ENCODE data around the gene TRAF4.
"Not testable (repeated sequence)": the region's sequence is repeated elsewhere in the genome, so short reads cannot be mapped to it uniquely, and the experiment has no call there.

TRAF4 gene

DNA sequence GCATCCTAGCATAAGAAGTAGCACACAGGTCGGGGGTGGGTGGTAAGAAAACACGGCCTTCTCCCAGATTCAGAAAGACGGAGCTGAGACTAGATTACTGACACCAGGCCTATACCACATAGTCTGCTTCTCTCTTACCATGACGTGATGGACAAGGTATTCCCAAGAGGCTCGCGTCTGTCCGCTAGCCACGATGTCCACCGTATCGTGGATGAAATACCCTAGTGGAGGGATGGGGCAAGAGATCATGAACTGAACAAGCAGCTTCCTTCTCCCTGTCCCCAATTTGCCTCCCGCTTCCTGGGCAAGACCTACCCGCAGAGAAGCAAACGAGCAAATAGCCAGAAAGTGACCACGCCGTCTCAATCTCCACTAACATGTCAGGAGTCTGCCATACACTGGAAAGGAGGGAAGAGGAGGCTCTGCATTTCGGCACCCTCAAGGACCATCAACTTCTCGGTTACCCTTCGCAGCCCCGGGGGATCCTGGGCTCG, 18.6 kb upstream of the TRAF4 start:
- Histone ChIP-seq H3K9me3 (replicated peaks; ENCODE audit: low read length) (no peaks in the 10 kb centered on the region), H3K9ac (ENCODE audit: low read depth, low read length) (peak overlapping the region; percentile 80), H3K27me3 (ENCODE audit: control insufficient read depth, insufficient read depth, low read length) (no peaks in the 10 kb centered on the region), H3K36me3 (ENCODE audit: insufficient read depth, low read length) (peaks cover 44% of the 10 kb centered on the region), H3K4me1 (ENCODE audit: control insufficient read depth, insufficient read depth, low read length) (peaks cover 52% of the 10 kb centered on the region), H3K4me3 (ENCODE audit: low read length) (peak overlapping the region; percentile 74), H3K4me2 (ENCODE audit: low read length) (peak overlapping the region; percentile 99)

DNA sequence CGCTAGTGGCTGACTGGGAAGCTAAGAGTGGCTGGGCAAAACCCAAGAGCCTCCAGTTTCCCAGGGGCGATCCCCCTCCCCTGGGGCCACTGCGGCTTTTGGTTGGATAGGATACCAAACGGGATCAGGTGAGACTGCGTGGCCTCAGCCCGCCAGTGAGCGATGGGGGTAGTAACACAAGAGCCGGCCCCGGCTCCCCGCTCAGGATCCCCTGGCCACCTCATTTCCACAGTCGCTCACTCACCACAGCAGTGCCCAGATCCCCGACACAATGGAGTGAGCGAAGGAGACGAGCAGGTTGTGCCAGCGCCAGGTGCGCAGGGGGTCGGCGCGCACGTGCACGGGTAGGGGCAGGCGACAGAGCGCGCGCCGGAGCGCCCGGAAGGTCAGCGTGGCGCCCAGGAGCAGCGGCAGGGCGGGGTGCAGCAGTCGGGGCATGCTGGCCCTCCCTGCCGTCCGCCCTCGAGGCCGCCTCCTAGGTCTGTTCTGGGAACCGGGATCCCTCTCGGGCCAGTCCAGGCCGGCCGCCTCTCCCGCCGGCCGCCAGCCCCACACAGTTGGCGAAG, 18.1 kb upstream of the TRAF4 start:
- peaks cover 52% of the 10 kb centered on the region for H3K4me1 ChIP-seq (ENCODE audit: control insufficient read depth, insufficient read depth, low read length)

DNA sequence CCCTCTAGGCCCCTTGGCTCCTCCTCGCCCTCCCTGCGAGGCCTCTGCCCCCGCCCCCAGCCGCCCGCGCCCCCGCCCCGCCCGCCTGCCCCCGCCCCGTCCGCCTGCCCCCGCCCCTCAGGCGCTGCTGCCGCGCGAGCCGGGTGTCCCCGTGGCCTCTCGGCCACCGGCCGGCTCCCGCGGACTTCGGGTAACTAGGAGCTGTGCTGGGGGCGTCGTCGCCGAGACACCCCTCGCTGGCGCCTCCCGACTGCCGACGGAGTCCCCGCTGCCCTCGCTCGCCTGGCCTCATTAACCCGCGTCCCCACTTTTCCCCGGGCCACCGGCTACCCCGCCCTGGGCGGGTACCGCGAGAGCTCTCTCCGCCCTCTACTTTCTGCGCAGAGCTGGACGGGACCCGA, 17.6 kb upstream of the TRAF4 start, which contains the start of gene TLCD1:
Gene TLCD1 (minus strand): TSS at position 8 of the 401 bp plus-strand sequence. CDS start 136 bp downstream, outside the sequence.
- Histone ChIP-seq H3K9ac (ENCODE audit: low read depth, low read length) (peak within 1 kb of the TSS; percentile 80), H3K4me1 (ENCODE audit: control insufficient read depth, insufficient read depth, low read length) (peaks cover 51% of the 10 kb centered on the region), H3K4me2 (ENCODE audit: low read length) (peak within 1 kb of the TSS; percentile 99), H3K27me3 (ENCODE audit: control insufficient read depth, insufficient read depth, low read length) (no peaks in the 10 kb centered on the region), H3K4me3 (ENCODE audit: low read length) (peak within 1 kb of the TSS; percentile 74), H3K9me3 (replicated peaks; ENCODE audit: low read length) (no peaks in the 10 kb centered on the region), H3K36me3 (ENCODE audit: insufficient read depth, low read length) (peaks cover 38% of the 10 kb centered on the region)

More for the DNA sequence above, 18.1 kb upstream of the TRAF4 start:
- no peaks in the 10 kb centered on the region for H3K27me3 ChIP-seq (ENCODE audit: control insufficient read depth, insufficient read depth, low read length)
- no peaks in the 10 kb centered on the region for H3K9me3 ChIP-seq (replicated peaks; ENCODE audit: low read length)
- peak overlapping the region; percentile 74 for H3K4me3 ChIP-seq (ENCODE audit: low read length)
- H3K4me2 ChIP-seq (ENCODE audit: low read length): peak overlapping the region; percentile 99
- H3K36me3 ChIP-seq (ENCODE audit: insufficient read depth, low read length): peaks cover 43% of the 10 kb centered on the region
- peak overlapping the region; percentile 80 for H3K9ac ChIP-seq (ENCODE audit: low read depth, low read length)

DNA sequence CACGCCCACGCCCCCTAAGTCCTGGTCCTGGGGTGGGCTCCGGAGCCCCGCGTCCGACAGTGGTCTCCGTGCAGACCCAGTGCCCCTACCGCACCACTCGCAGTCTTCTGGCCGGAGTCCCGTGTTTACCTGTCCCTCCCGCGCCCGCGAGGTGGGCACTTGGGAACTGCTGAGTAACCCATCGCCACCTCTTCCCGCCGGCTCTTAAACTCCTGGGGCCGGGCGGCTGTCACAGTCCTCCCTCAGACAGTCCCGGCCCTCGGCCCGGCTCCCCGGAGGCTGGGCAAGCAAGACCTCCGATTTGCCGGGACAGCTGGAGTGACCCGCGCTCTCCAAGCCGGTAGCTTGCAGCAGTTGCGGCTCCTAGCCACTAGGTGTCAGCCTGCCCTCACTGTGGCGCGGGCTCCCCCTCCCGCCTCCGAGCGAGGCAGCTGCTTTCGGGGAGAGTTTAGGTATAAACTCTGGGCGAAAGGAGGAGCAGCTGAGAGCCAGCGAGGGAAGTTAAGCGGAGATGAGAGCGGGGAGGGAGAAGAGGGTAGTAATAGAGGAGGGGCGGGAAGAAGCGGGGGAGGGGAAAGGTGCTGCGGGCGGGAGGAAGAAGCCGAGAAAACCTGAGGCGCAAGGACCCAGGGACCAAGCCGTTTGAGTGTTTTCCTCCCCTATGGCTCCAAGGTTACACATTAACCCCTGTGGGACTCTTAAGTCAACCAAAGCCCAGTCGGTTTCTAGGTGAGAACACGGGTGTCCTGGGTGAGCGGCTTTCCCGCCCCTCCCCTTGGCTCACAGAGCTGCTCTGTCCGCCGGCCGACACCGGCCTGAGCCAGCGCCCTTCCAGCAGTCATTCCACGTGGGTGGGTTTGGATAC, 17.0 kb upstream of the TRAF4 start:
- peak overlapping the region; percentile 74 for H3K4me3 ChIP-seq (ENCODE audit: low read length)
- peak overlapping the region; percentile 71 for H3K9ac ChIP-seq (ENCODE audit: low read depth, low read length)
- H3K9me3 ChIP-seq (replicated peaks; ENCODE audit: low read length): no peaks in the 10 kb centered on the region
- H3K27me3 ChIP-seq (ENCODE audit: control insufficient read depth, insufficient read depth, low read length): no peaks in the 10 kb centered on the region
- H3K36me3 ChIP-seq (ENCODE audit: insufficient read depth, low read length): peaks cover 32% of the 10 kb centered on the region
- H3K4me1 ChIP-seq (ENCODE audit: control insufficient read depth, insufficient read depth, low read length): peaks cover 44% of the 10 kb centered on the region
- H3K4me2 ChIP-seq (ENCODE audit: low read length): peak overlapping the region; percentile 99

DNA sequence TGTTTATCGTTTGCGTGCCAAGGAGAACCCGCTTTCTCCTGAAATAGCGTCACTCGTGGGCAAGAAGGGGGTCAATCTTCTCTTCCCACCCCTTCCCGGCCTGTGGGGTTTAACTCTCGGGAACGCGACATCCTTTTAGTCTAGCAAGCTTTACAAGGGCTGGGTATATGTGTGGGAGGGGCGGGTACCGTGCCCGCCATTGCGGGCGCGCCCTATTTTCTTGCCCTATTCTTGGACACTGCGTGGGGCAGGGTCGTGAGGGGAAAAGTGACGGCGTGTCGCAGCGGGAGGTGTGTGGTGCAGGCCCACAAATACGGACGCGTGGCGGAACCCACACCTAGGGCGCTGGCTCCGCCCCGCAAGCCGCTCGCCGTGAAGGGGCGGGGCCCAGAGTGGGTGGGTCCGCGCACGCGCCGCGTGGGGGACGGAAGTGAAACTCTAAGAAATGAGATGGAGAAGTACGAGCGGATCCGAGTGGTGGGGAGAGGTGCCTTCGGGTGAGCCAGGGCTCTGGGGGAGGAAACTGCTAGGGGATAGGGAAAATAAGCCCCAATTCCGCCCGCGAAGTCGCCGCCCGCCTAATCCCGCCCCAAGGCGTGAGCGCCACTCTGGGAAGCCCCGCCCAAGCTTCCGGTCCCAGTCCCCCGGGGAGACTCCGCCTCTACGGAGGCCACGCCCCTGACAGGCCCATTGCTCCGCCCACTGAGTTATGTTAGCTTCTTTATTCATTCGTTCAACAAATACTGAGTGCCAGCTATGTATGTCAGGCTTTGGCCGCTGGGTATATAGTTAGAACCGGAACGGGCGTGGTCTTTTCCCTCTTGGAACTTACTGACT, 15.2 kb upstream of the TRAF4 start, which contains the start of gene NEK8:
Gene NEK8 (plus strand): TSS at position 425 of the 837 bp plus-strand sequence. CDS start 26 bp downstream, at position 451.
- Histone ChIP-seq H3K4me3 (ENCODE audit: low read length) (peak within 1 kb of the TSS; percentile 84), H3K9me3 (replicated peaks; ENCODE audit: low read length) (no peaks in the 10 kb centered on the region), H3K4me2 (ENCODE audit: low read length) (peak within 1 kb of the TSS; percentile 99), H3K4me1 (ENCODE audit: control insufficient read depth, insufficient read depth, low read length) (peaks cover 28% of the 10 kb centered on the region), H3K9ac (ENCODE audit: low read depth, low read length) (peak within 1 kb of the TSS; percentile 90), H3K27me3 (ENCODE audit: control insufficient read depth, insufficient read depth, low read length) (no peaks in the 10 kb centered on the region), H3K36me3 (ENCODE audit: insufficient read depth, low read length) (peaks cover 15% of the 10 kb centered on the region)

DNA sequence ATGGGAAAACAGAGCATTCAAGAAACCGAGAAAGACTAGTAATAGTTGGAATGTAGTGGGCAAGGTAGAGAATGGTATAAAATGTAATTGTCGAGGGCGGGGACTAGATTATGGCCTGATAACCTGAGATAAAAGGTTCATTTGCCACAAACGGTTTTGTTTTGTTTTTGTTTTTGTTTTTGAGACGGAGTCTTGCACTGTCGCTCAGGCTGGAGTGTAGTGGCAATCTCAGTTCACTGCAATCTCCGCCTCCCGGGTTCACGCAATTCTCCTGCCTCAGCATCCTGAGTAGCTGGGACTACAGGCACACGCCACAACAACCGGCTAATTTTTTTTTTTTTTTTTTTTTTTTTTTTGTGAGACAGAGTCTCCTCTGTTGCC, 13.9 kb upstream of the TRAF4 start:
- Histone ChIP-seq H3K4me1 (ENCODE audit: control insufficient read depth, insufficient read depth, low read length) (peaks cover 18% of the 10 kb centered on the region), H3K9ac (ENCODE audit: low read depth, low read length) (no peak overlapping the region), H3K4me2 (ENCODE audit: low read length) (no peak overlapping the region)

DNA sequence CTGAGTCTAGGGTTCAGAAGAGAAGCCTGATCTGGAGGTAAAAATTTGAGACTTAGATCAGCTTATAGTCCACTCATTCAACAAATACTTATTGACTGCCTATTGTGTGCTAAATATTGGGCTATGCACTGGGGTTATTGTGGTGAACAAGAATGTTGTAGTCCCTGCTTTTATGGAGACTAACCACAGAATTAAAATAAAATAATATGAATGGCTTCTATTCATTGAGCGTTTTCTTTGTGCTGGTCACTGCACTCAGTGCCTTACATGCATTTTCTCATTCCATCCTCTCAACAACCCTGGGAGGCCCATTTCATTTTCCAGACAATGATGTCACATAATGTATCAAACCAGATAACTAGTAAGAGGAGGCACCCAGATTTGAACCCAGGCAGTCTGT, 10.5 kb upstream of the TRAF4 start:
- H3K4me3 ChIP-seq (ENCODE audit: low read length): no peak overlapping the region
- no peaks in the 10 kb centered on the region for H3K27me3 ChIP-seq (ENCODE audit: control insufficient read depth, insufficient read depth, low read length)
- peaks cover 10% of the 10 kb centered on the region for H3K4me1 ChIP-seq (ENCODE audit: control insufficient read depth, insufficient read depth, low read length)
- H3K4me2 ChIP-seq (ENCODE audit: low read length): no peak overlapping the region
- no peaks in the 10 kb centered on the region for H3K9me3 ChIP-seq (replicated peaks; ENCODE audit: low read length)
- H3K9ac ChIP-seq (ENCODE audit: low read depth, low read length): no peak overlapping the region
- H3K36me3 ChIP-seq (ENCODE audit: insufficient read depth, low read length): no peaks in the 10 kb centered on the region

More for the DNA sequence above, 13.9 kb upstream of the TRAF4 start:
- Histone ChIP-seq H3K9me3 (replicated peaks; ENCODE audit: low read length) (no peaks in the 10 kb centered on the region), H3K4me3 (ENCODE audit: low read length) (no peak overlapping the region), H3K36me3 (ENCODE audit: insufficient read depth, low read length) (peaks cover 2% of the 10 kb centered on the region), H3K27me3 (ENCODE audit: control insufficient read depth, insufficient read depth, low read length) (no peaks in the 10 kb centered on the region)

DNA sequence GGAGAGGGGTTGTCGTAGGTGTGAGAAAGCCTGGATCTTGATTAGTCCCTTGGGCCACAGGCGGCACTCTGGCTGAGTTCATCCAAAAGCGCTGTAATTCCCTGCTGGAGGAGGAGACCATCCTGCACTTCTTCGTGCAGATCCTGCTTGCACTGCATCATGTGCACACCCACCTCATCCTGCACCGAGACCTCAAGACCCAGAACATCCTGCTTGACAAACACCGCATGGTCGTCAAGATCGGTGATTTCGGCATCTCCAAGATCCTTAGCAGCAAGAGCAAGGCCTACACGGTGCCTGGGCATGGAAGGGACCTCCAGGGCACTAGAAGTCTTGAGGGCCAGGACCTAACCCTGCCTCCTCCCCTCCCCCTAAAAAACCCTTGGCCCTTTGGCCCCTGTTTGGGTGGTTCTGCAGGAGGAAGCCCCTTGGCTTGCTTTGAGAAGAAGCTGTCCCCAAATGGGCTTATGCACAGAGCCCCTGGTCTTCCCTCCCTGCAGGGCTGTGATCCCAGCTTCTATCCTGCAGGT, 9.0 kb upstream of the TRAF4 start:
- Histone ChIP-seq H3K27me3 (ENCODE audit: control insufficient read depth, insufficient read depth, low read length) (no peaks in the 10 kb centered on the region), H3K4me1 (ENCODE audit: control insufficient read depth, insufficient read depth, low read length) (peaks cover 6% of the 10 kb centered on the region), H3K9ac (ENCODE audit: low read depth, low read length) (no peak overlapping the region), H3K9me3 (replicated peaks; ENCODE audit: low read length) (no peaks in the 10 kb centered on the region), H3K4me3 (ENCODE audit: low read length) (no peak overlapping the region), H3K4me2 (ENCODE audit: low read length) (no peak overlapping the region), H3K36me3 (ENCODE audit: insufficient read depth, low read length) (no peaks in the 10 kb centered on the region)

DNA sequence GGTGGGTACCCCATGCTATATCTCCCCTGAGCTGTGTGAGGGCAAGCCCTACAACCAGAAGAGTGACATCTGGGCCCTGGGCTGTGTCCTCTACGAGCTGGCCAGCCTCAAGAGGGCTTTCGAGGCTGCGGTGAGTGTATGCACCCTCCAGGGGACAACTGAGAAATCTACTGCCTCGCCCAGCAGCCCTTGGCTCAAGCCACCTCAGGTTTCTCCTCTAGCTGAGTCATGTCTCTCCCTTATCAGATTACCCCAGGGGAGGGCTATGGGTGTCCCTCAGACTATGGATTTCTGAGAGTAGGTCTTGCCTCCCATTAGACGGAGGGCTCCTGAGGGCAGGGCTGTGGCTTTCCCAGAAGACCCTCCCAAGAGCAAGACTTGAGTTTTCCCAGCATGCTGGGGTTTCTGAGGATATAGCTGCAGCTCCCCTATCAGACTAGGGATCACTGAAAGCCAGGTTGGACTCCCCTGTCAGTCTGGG, 8.5 kb upstream of the TRAF4 start:
- Histone ChIP-seq H3K36me3 (ENCODE audit: insufficient read depth, low read length) (no peaks in the 10 kb centered on the region), H3K4me2 (ENCODE audit: low read length) (no peak overlapping the region), H3K9ac (ENCODE audit: low read depth, low read length) (no peak overlapping the region), H3K4me3 (ENCODE audit: low read length) (no peak overlapping the region), H3K27me3 (ENCODE audit: control insufficient read depth, insufficient read depth, low read length) (no peaks in the 10 kb centered on the region), H3K4me1 (ENCODE audit: control insufficient read depth, insufficient read depth, low read length) (peaks cover 6% of the 10 kb centered on the region), H3K9me3 (replicated peaks; ENCODE audit: low read length) (peaks cover 1% of the 10 kb centered on the region)

DNA sequence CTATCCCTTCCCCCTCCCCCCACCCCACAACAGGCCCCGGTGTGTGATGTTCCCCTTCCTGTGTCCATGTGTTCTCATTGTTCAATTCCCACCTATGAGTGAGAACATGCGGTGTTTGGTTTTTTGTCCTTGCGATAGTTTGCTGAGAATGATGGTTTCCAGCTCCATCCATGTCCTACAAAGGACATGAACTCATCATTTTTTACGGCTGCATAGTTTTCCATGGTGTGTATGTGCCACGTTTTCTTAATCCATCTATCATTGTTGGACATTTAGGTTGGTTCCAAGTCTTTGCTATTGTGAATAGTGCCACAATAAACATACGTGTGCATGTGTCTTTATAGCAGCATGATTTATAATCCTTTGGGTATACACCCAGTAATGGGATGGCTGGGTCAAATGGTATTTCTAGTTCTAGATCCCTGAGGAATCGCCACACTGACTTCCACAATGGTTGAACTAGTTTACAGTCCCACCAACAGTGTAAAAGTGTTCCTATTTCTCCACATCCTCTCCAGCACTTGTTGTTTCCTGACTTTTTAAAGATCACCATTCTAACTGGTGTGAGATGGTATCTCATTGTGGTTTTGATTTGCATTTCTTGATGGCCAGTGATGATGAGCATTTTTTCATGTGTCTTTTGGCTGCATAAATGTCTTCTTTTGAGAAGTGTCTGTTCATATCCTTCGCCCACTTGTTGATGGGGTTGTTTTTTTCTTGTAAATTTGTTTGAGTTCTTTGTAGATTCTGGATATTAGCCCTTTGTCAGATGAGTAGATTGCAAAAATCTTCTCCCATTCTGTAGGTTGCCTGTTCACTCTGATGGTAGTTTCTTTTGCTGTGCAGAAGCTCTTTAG, 7.7 kb upstream of the TRAF4 start:
- not testable (repeated sequence) for H3K4me1 ChIP-seq (ENCODE audit: control insufficient read depth, insufficient read depth, low read length); H3K36me3 ChIP-seq (ENCODE audit: insufficient read depth, low read length); H3K27me3 ChIP-seq (ENCODE audit: control insufficient read depth, insufficient read depth, low read length); H3K9ac ChIP-seq (ENCODE audit: low read depth, low read length); H3K9me3 ChIP-seq (replicated peaks; ENCODE audit: low read length); H3K4me3 ChIP-seq (ENCODE audit: low read length); H3K4me2 ChIP-seq (ENCODE audit: low read length)
